ENCODE measurements around the gene CACNG8. TPM values are rescaled to one million over a fixed set of nuclear protein-coding genes. Genes with fewer than 3 reads are reported as not detected.

CACNG8 gene
- 0.14 TPM in 1 of 2 replicates, not detected in the other for total RNA-seq

GRCh38 chr19:53962887-53963431, at the start of gene CACNG8:
CACNG8 (plus strand) TSS chr19:53962937.

GRCh38 chr19:53991224-53992113, 28.7 kb downstream of the CACNG8 start, which contains the start of gene CACNG6:
CACNG6 (plus strand) TSS chr19:53991637; CDS start chr19:53992878, 1,241 bp downstream.

Other genes with a start within 250 kb of the CACNG8 start
- not detected in 2 replicates for gene NLRP12, start 138.6 kb upstream of the CACNG8 start, total RNA-seq
- gene MYADM, start 95.1 kb upstream of the CACNG8 start, total RNA-seq = 18.0 and 24.8 TPM in 2 replicates
- not detected in 2 replicates for gene PRKCG, start 80.7 kb upstream of the CACNG8 start, total RNA-seq
- not detected in 2 replicates for gene CACNG7, start 53.7 kb upstream of the CACNG8 start, total RNA-seq
- gene CACNG6, start 28.7 kb downstream of the CACNG8 start, total RNA-seq = not detected in 2 replicates
- gene VSTM1, start 101.0 kb downstream of the CACNG8 start, total RNA-seq = not detected in 2 replicates
- not detected in 2 replicates for gene TARM1, start 118.4 kb downstream of the CACNG8 start, total RNA-seq
- 0.19 and 0.21 TPM in 2 replicates for gene OSCAR, start 137.9 kb downstream of the CACNG8 start, total RNA-seq
- gene NDUFA3, start 139.9 kb downstream of the CACNG8 start, total RNA-seq = 26.7 and 43.4 TPM in 2 replicates
- 13.3 and 14.4 TPM in 2 replicates for gene TFPT, start 152.7 kb downstream of the CACNG8 start, total RNA-seq
- gene PRPF31, start 152.8 kb downstream of the CACNG8 start, total RNA-seq = 61.1 and 69.6 TPM in 2 replicates
- 11.8 and 21.2 TPM in 2 replicates for gene CNOT3, start 174.8 kb downstream of the CACNG8 start, total RNA-seq
- gene LENG1, start 196.8 kb downstream of the CACNG8 start, total RNA-seq = 5.9 and 9.0 TPM in 2 replicates
- gene TMC4, start 210.2 kb downstream of the CACNG8 start, total RNA-seq = 12.6 and 12.8 TPM in 2 replicates
- gene MBOAT7, start 226.6 kb downstream of the CACNG8 start, total RNA-seq = 119 and 133 TPM in 2 replicates
- gene TSEN34, start 228.4 kb downstream of the CACNG8 start, total RNA-seq = 160 and 172 TPM in 2 replicates
- 2,280 and 2,710 TPM in 2 replicates for gene RPS9, start 237.9 kb downstream of the CACNG8 start, total RNA-seq